IMR-90 (cell line): ENCODE results near the gene NWD2. TPM values are rescaled to one million over a fixed set of nuclear protein-coding genes. Genes with fewer than 3 reads are reported as not detected.

Experiments used
- ATAC-seq: fragments of 200-7000 bp; cut with Tn5 transposase; 2 replicates; pipeline ENCODE4 v1.9.1; 2020; ENCODE audit warnings: low read depth, mild to moderate bottlenecking, moderate library complexity
- BruUV-seq: library from RNA; stranded (reverse); fragments of 400-500 nt; replicated peaks from 2 replicates; lab custom pipeline; 2021; lab: Mats Ljungman, UMichigan
- CTCF ChIA-PET: fragments of 300-600 bp; formaldehyde crosslinking; extraction: SDS; loops from one replicate; lab custom pipeline; 2021; ENCODE audit warnings: antibody characterized with exemption; lab: Yijun Ruan, JAX
- POLR2A ChIA-PET: fragments of 300-600 bp; sonication (Branson Sonifier 250); formaldehyde crosslinking; loops from one replicate; lab custom pipeline; 2022; ENCODE audit warnings: antibody characterized with exemption; ENCODE audit not compliant: unreplicated experiment; lab: Charles Lee
- DNase-seq: peaks from one replicate; pipeline ENCODE4 v3.0.0; 2013
- H2AFZ ChIP-seq: replicated peaks from 2 replicates; pipeline ENCODE3; 2013; ENCODE audit warnings: low read length, mild to moderate bottlenecking; ENCODE audit not compliant: poor library complexity
- H2AK5ac ChIP-seq: 2 replicates; pipeline ENCODE4 v1.6.1; 2013; ENCODE audit warnings: low read depth, low read length, inconsistent platforms
- H2AK9ac ChIP-seq: replicated peaks from 2 replicates; pipeline ENCODE3; 2013; ENCODE audit warnings: mild to moderate bottlenecking, low read depth, low read length, moderate library complexity; ENCODE audit not compliant: poor library complexity
- H2BK120ac ChIP-seq: 2 replicates; pipeline ENCODE4 v1.6.1; 2013; ENCODE audit warnings: low read depth, low read length, inconsistent platforms
- H2BK15ac ChIP-seq: 3 replicates; pipeline ENCODE4 v1.6.1; 2013; ENCODE audit warnings: low read depth, low read length, inconsistent platforms
- H2BK20ac ChIP-seq: 2 replicates; pipeline ENCODE4 v1.6.1; 2013; ENCODE audit warnings: low read depth, mild to moderate bottlenecking, inconsistent platforms, low read length, moderate library complexity
- H2BK5ac ChIP-seq: 2 replicates; pipeline ENCODE4 v1.6.1; 2013; ENCODE audit warnings: mild to moderate bottlenecking, low read depth, low read length, inconsistent platforms; ENCODE audit not compliant: poor library complexity, severe bottlenecking
- H3K14ac ChIP-seq: replicated peaks from 2 replicates; pipeline ENCODE4 v1.6.1; 2013; ENCODE audit warnings: low read depth, low read length, inconsistent platforms
- H3K18ac ChIP-seq: 2 replicates; pipeline ENCODE4 v1.6.1; 2013; ENCODE audit warnings: low read depth, low read length, control low read depth
- H3K23ac ChIP-seq: 2 replicates; pipeline ENCODE4 v1.6.1; 2013; ENCODE audit warnings: low read depth, low read length, inconsistent platforms
- H3K27ac ChIP-seq: 2 replicates; pipeline ENCODE4 v1.5.1; 2013; ENCODE audit warnings: mild to moderate bottlenecking, control low read depth, low read length; ENCODE audit not compliant: insufficient read depth
- H3K27me3 ChIP-seq: 2 replicates; pipeline ENCODE4 v1.6.1; 2013; ENCODE audit warnings: low read length; ENCODE audit not compliant: control insufficient read depth, insufficient read depth
- H3K36me3 ChIP-seq: 2 replicates; pipeline ENCODE4 v1.6.1; 2013; ENCODE audit warnings: low read length, mixed read lengths; ENCODE audit not compliant: control insufficient read depth, insufficient read depth
- H3K4ac ChIP-seq: 2 replicates; pipeline ENCODE4 v1.6.1; 2013; ENCODE audit warnings: low read depth, low read length, inconsistent platforms
- H3K4me1 ChIP-seq: 2 replicates; pipeline ENCODE4 v1.6.1; 2013; ENCODE audit warnings: low read length, mixed read lengths; ENCODE audit not compliant: control insufficient read depth, insufficient read depth
- H3K4me2 ChIP-seq: 2 replicates; pipeline ENCODE4 v1.6.1; 2013; ENCODE audit warnings: low read depth, mild to moderate bottlenecking, control low read depth, low read length, moderate library complexity
- H3K4me3 ChIP-seq: 2 replicates; pipeline ENCODE4 v1.5.1; 2013; ENCODE audit warnings: low read depth, mild to moderate bottlenecking, control low read depth, low read length, moderate library complexity; ENCODE audit not compliant: insufficient read depth
- H3K56ac ChIP-seq: 2 replicates; pipeline ENCODE4 v1.6.1; 2013; ENCODE audit warnings: low read length, inconsistent platforms; ENCODE audit not compliant: insufficient read depth; ENCODE audit errors: extremely low read depth
- H3K79me1 ChIP-seq, 2 experiments: 2 replicates each; pipeline ENCODE4 v1.6.1; 2013; ENCODE audit warnings: low read length in 2 of 2, inconsistent platforms in 1 of 2, low read depth in 1 of 2
- H3K9ac ChIP-seq: 2 replicates; pipeline ENCODE4 v1.6.1; 2013; ENCODE audit warnings: low read depth, low read length, control low read depth
- H3K9me1 ChIP-seq: 2 replicates; pipeline ENCODE4 v1.6.1; 2013; ENCODE audit warnings: low read length, inconsistent platforms; ENCODE audit not compliant: insufficient read depth
- H3K9me3 ChIP-seq: 2 replicates; pipeline ENCODE4 v1.6.1; 2013; ENCODE audit warnings: low read length; ENCODE audit not compliant: control insufficient read depth, insufficient read depth
- H4K20me1 ChIP-seq: 2 replicates; pipeline ENCODE4 v1.6.1; 2013; ENCODE audit warnings: low read length, inconsistent platforms; ENCODE audit not compliant: insufficient read depth
- H4K5ac ChIP-seq: 2 replicates; pipeline ENCODE4 v1.6.1; 2013; ENCODE audit warnings: mild to moderate bottlenecking, low read depth, low read length, control low read depth
- H4K8ac ChIP-seq, 2 experiments: 2 replicates each; pipeline ENCODE4 v1.6.1; 2013; ENCODE audit warnings: low read depth in 2 of 2, low read length in 2 of 2, control low read depth in 1 of 2, inconsistent platforms in 1 of 2
- H4K91ac ChIP-seq: 2 replicates; pipeline ENCODE4 v1.6.1; 2013; ENCODE audit warnings: low read depth, low read length, inconsistent platforms; ENCODE audit not compliant: insufficient read depth
- BHLHE40 ChIP-seq: fragments of 150-350 bp; IDR thresholded peaks from 2 replicates; pipeline ENCODE4 v1.6.1; 2016; ENCODE audit warnings: mild to moderate bottlenecking, low read depth, low read length
- CEBPB ChIP-seq: IDR thresholded peaks from 2 replicates; pipeline ENCODE4 v1.6.1; 2012; ENCODE audit warnings: low read depth, low read length, improper control_type of control experiment
- CHD1 ChIP-seq: IDR thresholded peaks from 2 replicates; pipeline ENCODE4 v1.6.1; 2012; ENCODE audit warnings: low read depth, low read length, improper control_type of control experiment
- FOS ChIP-seq: fragments of 150-350 bp; IDR thresholded peaks from 2 replicates; pipeline ENCODE4 v1.6.1; 2016; ENCODE audit warnings: low read depth, low read length
- MAFK ChIP-seq: IDR thresholded peaks from 2 replicates; pipeline ENCODE4 v1.6.1; 2012; ENCODE audit warnings: low read depth, low read length, improper control_type of control experiment
- MXI1 ChIP-seq: IDR thresholded peaks from 2 replicates; pipeline ENCODE4 v1.6.1; 2012; ENCODE audit warnings: low read depth, mild to moderate bottlenecking, low read length, moderate library complexity, borderline replicate concordance
- NFE2L2 ChIP-seq: fragments of 150-350 bp; IDR thresholded peaks from 2 replicates; pipeline ENCODE4 v1.6.1; 2016; ENCODE audit warnings: low read depth, mild to moderate bottlenecking, low read length
- POLR2A ChIP-seq: IDR thresholded peaks from 2 replicates; pipeline ENCODE4 v1.6.1; 2012; ENCODE audit warnings: mild to moderate bottlenecking, low read depth, low read length
- RFX5 ChIP-seq: IDR thresholded peaks from 2 replicates; pipeline ENCODE4 v1.8.0; 2012; ENCODE audit warnings: low read depth, mild to moderate bottlenecking, low read length, moderate library complexity
- SMC3 ChIP-seq: fragments of 150-350 bp; IDR thresholded peaks from 2 replicates; pipeline ENCODE4 v1.6.1; 2016; ENCODE audit warnings: low read depth, mild to moderate bottlenecking, antibody characterized with exemption, low read length, moderate library complexity
- WGBS, 2 experiments: methylation state at CpG; one replicate each; pipeline versions ENCODE4 v1.1.5 to v1.1.7; 2013; ENCODE audit warnings: missing lambda C conversion rate in 2 of 2; ENCODE audit not compliant: insufficient read length in 1 of 2; ENCODE audit errors: extremely low coverage in 2 of 2; 5-methylcytosine and 5-hydroxymethylcytosine counted together
- dilution Hi-C: fragments of 300-500 bp; cut with HindIII; formaldehyde crosslinking; loops from one replicate; pipeline ENCODE4 v1.14.3; 2018; ENCODE audit warnings: low sequenced_read_pairs; ENCODE audit not compliant: unreplicated experiment
- in situ Hi-C: fragments of 300-500 bp; cut with MboI; formaldehyde crosslinking; loops from 3 replicates; pipeline ENCODE4 v1.14.3; 2019; ENCODE audit warnings: low sequenced_read_pairs, inconsistent platforms, mixed read lengths
- intact Hi-C: fragments of 100-400 bp; cut with micrococcal nuclease; formaldehyde crosslinking; loops from 2 replicates; pipeline ENCODE4 v1.10.0; 2022
- polyA plus RNA-seq, 3 experiments: library from polyadenylated mRNA; depleted of rRNA; stranded (reverse); fragments of >200 nt; gene quantifications; 2 replicates each; pipeline ENCODE4 v1.2.3, GENCODE V29; 2012; ENCODE audit warnings: low replicate concordance in 1 of 3
- total RNA-seq: library from RNA; depleted of rRNA; stranded (reverse); fragments of >200 nt; gene quantifications from 2 replicates; pipeline ENCODE4 v1.2.3, GENCODE V29; 2012
- TF ChIP-seq, protein P1 (sequence below): fragments of 150-350 bp; IDR thresholded peaks from 2 replicates; pipeline ENCODE4 v1.6.1; 2016; ENCODE audit warnings: low read depth, mild to moderate bottlenecking, low read length, moderate library complexity, borderline replicate concordance

NWD2 gene
- total and polyA plus RNA-seq, 2 of the 4 experiments (the other 2 are of a cell fraction): not detected

DNA sequence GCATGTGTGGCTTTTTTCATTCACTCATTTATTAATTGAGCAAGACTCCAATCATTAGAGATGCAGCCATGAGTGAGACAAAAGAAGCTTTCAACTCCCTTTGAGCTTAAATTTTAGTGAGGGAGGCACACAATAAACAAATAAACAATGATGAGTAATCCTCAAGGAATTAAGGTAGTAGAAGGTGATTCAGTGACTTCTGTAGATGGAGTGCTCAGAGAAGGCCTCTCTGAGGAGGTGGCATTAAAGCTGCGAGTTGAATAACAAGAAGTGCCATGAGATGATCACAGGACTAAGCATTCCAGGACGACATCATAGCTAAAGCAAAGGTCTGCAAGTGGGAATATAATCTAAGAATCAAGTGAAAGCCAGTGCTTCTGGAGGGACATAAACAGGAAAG is 77.6 kb downstream of the NWD2 start:
- no peak overlapping the region for H2BK20ac ChIP-seq
- dilution Hi-C loops: no loop called here
- H4K20me1 ChIP-seq: no peaks in the 10 kb centered on the region
- TF ChIP-seq NFE2L2 (no peak), CEBPB (no peak), CHD1 (no peak), MAFK (no peak), POLR2A (no peak), FOS (no peak), MXI1 (no peak), BHLHE40 (no peak), RFX5 (no peak), SMC3 (no peak)
- TF ChIP-seq, protein P1, sequence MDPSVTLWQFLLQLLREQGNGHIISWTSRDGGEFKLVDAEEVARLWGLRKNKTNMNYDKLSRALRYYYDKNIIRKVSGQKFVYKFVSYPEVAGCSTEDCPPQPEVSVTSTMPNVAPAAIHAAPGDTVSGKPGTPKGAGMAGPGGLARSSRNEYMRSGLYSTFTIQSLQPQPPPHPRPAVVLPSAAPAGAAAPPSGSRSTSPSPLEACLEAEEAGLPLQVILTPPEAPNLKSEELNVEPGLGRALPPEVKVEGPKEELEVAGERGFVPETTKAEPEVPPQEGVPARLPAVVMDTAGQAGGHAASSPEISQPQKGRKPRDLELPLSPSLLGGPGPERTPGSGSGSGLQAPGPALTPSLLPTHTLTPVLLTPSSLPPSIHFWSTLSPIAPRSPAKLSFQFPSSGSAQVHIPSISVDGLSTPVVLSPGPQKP: no peak
- ATAC-seq (no peak), DNase-seq (no peak)
- WGBS, 2 experiments: 0% methylated on average over 1 of the region's 2 CpGs; no CpG with 5 or more reads in 1 of the 2 experiments
- no peak overlapping the region for H2AFZ ChIP-seq
- H3K36me3 ChIP-seq: no peaks in the 10 kb centered on the region
- no peak overlapping the region for H2BK5ac ChIP-seq
- no peak overlapping the region for H4K91ac ChIP-seq
- H4K5ac ChIP-seq: no peak overlapping the region
- H3K9me1 ChIP-seq: no peaks in the 10 kb centered on the region
- no peak overlapping the region for H3K9ac ChIP-seq
- H3K27me3 ChIP-seq: no peaks in the 10 kb centered on the region
- H2BK120ac ChIP-seq: no peak overlapping the region
- H3K4me1 ChIP-seq: no peaks in the 10 kb centered on the region
- no peak overlapping the region for H4K8ac ChIP-seq
- H3K23ac ChIP-seq: no peak overlapping the region
- no peak overlapping the region for H3K4ac ChIP-seq
- CTCF ChIA-PET: no interaction called here
- no peaks in the 10 kb centered on the region for H3K79me1 ChIP-seq
- H3K27ac ChIP-seq: no peak overlapping the region
- no peak overlapping the region for H3K56ac ChIP-seq
- no peak overlapping the region for H3K4me3 ChIP-seq
- POLR2A ChIA-PET: no interaction called here
- no peak overlapping the region for H3K18ac ChIP-seq
- intact Hi-C loops: no loop called here
- in situ Hi-C loops: no loop called here
- BruUV-seq: no TSS peak
- no peak overlapping the region for H2AK9ac ChIP-seq
- H3K4me2 ChIP-seq: no peak overlapping the region
- H3K14ac ChIP-seq: no peak overlapping the region
- H2AK5ac ChIP-seq: no peak overlapping the region
- no peak overlapping the region for H2BK15ac ChIP-seq
- H3K9me3 ChIP-seq: peaks cover 2% of the 10 kb centered on the region; the same call in 1 of the 2 replicates
